Hematopoietic multipotent progenitor cell treated with erythropoietin and hydrocortisone succinate and interleukin-3 and kit ligand, for 15 days (in vitro differentiated cells): ENCODE results near the gene FBN2.

Experiments
- DNase-seq: peaks from one replicate; pipeline ENCODE4 v3.0.0-alpha.2; 2015; ENCODE audit warnings: low spot score

Gene FBN2

GRCh38 chr5:128538000-128538249 is at the start of gene FBN2:
Gene FBN2 (minus strand): TSS chr5:128538245. CDS start chr5:128537603, 642 bp downstream.
- no peak for DNase-seq

GRCh38 chr5:128587275-128587674 is 49.2 kb upstream of the FBN2 start:
- DNase-seq, result no peak

GRCh38 chr5:128586848-128587247 is 48.8 kb upstream of the FBN2 start:
- DNase-seq, result no peak

GRCh38 chr5:128579639-128580038 is 41.6 kb upstream of the FBN2 start:
- DNase-seq, result no peak

DNA sequence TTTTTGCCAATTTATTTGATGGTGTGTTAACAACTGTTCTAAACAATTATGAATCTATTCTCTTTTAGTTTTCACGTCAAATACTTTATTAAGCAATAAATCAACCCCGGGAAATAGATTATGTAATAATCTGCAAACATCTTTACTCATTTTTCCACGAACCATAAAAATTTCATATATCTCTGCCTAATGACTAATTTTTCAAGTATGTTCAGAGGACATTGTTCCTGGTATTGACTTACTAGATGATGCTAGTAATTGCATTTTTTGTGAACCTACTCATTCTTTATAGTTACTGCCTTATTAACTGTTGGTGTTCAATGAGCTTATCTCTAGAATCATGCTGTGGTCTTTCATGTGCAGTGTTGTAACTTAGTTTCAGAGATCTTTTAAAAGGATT is 41.0 kb upstream of the FBN2 start:
- DNase-seq, result no peak

- DNase-seq, result no peak
These were observed 36.0 kb upstream of the FBN2 start for GRCh38 chr5:128574041-128574440.

- no peak for DNase-seq
These were observed 34.9 kb upstream of the FBN2 start for GRCh38 chr5:128572930-128573319.

GRCh38 chr5:128572051-128572929 is 34.2 kb upstream of the FBN2 start:
- no peak for DNase-seq

DNA sequence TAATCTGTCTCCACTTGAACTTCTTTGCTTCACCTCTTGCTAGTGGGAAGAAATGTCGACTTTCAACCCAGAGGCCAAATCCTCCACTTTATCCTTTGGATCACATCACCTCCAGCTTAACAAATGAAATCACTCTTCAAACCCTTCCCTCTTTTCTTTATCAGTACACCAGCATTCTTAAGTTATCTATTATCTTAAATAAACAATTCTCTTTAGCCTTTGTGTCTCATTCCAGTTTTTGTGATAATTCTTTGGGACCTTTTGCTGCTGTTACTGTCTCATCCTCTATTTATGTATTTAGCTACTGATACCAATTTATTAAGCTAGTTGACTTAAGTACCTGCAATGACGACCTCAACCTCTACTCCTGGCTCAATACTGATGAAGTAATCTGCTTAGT is 28.1 kb upstream of the FBN2 start:
- DNase-seq, result no peak

DNA sequence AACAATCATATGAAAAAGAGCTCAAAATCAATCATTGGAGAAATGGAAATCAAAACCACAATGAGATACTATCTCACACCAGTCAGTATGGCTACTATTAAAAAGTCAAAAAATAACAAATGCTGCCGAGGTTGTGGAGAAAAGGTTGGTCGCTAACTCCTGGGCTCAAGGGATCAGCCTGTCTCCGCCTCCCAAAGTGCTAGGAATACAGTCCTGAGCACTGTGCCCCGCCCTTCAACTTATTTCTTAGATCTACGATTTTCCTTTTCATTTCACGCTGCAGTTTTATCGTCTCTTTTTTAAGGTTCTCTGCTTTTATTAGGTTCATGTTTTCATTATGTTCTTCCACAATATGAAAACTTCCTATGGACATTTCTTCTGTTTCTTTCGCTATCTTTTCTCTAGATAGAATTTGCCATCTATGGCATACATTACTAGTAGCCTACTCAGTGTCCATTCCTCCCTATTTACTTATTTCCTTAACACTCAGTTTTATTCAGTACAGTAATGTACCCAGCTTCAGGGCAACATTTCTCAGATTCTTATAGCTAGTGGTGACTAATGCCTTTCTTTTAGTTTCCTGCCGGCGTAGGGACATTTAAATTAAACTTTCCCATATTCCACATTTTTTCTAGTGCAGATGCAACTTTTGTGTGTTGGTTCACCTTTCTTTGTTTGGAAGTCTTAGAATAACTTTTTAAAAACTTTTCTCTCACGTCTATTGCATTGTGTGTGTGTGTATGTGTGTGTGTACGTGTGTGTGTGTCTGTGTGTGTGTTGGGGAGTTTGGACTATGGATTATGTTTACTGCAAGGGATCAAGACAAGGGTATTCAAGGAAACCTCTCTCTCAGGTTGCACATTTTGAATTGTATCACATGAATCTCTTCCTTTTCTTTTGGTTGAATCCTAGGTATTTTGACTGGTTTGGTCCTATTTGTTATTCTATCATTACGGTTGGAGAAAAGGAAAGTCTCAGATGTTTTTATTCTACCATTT is 21.6 kb upstream of the FBN2 start:
- no peak for DNase-seq

GRCh38 chr5:128553747-128554146 is 15.7 kb upstream of the FBN2 start:
- no peak for DNase-seq

GRCh38 chr5:128551476-128551875 is 13.4 kb upstream of the FBN2 start:
- DNase-seq, result no peak

DNA sequence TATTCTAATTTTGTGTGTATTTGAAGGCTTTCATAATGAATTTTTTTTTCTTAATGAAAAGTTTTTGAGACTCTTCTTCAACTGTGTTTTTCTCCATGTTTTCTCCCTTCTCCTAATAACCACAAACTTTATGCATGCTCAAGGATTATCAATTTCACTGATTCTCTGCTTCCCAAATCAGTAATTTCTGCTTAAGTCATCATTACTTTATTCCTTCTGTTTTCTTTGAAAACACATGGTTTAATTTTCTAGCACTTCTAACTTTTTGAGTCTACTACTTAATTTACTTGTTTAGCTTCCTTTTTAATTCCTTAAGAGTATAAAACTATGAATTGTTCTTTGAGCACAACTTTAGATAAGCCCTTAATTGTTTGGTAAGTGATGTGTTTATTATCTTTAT is 11.5 kb upstream of the FBN2 start:
- DNase-seq, result no peak

- no peak for DNase-seq
These were observed 8.7 kb upstream of the FBN2 start for GRCh38 chr5:128546658-128547281.

- no peak for DNase-seq
These were observed 3.3 kb upstream of the FBN2 start for GRCh38 chr5:128541385-128541784.

DNA sequence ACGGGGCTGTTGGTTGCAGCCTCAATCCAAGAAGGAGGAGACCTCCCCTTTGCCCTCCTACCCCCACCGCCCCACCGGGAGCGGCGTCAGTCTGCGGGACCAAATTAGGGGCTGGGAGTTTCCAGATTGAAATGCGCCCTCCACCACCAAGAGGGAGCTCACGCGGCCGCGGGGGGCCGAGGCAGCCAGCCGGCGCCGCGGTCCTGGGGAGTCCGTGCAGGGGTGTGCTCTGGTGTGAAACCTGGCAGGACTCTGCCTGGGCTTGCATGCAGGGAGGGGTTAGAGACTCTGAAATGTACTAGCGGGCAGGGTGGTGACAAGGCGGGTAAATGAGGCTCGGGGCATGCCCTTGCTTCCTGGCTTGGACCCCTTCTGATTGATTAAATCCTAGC is 989 bp upstream of the FBN2 start:
- DNase-seq, result no peak

DNA sequence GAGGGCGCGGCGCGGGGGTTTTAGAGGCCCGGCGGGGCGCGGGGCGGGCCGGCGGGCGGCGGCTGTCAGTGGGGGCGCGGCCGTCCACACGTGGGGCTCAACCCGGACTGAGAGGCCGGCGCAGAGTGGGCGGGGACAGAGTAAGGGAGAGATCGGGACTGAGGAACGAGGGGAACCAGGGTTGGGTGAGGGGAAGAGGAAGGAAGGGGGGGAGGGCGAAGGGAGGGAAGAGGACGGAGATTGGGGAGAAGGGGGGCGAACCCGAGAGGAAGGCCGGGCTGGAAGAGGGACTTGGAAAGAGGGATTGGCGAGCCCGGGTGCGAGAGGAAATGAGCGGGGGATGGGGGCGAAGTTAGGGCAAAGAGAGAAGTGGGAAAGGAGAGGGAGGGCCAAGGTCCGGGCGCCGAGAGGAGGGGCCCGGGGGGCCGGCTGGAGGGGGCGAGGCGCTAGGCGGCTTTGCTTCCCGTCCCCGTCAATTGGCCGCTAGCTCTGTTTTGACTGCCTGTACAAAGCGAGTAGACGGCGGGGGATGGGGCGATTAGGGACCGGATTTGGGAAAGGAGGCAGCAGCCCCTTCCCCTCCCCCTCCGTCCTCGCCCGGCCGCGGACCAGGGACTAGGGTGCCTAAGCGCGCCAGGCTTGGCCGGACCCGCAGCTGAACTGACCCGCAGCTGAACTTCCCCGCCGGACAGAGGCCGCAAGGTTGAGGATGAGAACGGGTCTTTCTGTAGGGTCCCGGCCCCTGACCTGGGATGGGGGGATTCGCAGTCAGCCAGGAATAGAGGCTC is 399 bp upstream of the FBN2 start:
- no peak for DNase-seq

GRCh38 chr5:128537221-128537999 is 635 bp downstream of the FBN2 start:
- DNase-seq, result no peak

GRCh38 chr5:128536254-128537220 is 1.5 kb downstream of the FBN2 start:
- DNase-seq, result no peak

GRCh38 chr5:128535251-128535650 is 2.8 kb downstream of the FBN2 start:
- DNase-seq, result no peak
